Progenitor cell of endocrine pancreas (in vitro differentiated cells): Measurements from ENCODE around the gene KIAA0586. TPM values are rescaled to one million over a fixed set of nuclear protein-coding genes. Genes with fewer than 3 reads are reported as not detected.
"Not testable (repeated sequence)": the region's sequence is repeated elsewhere in the genome, so short reads cannot be mapped to it uniquely, and the experiment has no call there.

Source experiments
- DNase-seq: peaks from one replicate; pipeline ENCODE4 v3.0.0; 2021; ENCODE audit warnings: low spot score; ENCODE audit not compliant: unreplicated experiment
- H3K27ac Mint-ChIP-seq: 2 replicates; pipeline ENCODE4 v1.8.0; 2021; ENCODE audit warnings: mild to moderate bottlenecking, moderate library complexity, mixed read lengths
- H3K27me3 Mint-ChIP-seq: 2 replicates; pipeline ENCODE4 v1.8.0; 2021; ENCODE audit warnings: mixed read lengths
- H3K36me3 Mint-ChIP-seq: 2 replicates; pipeline ENCODE4 v1.8.0; 2022; ENCODE audit warnings: mixed read lengths; ENCODE audit not compliant: insufficient read depth
- H3K4me1 Mint-ChIP-seq: 2 replicates; pipeline ENCODE4 v1.8.0; 2021; ENCODE audit warnings: low read depth, mixed read lengths
- H3K4me3 Mint-ChIP-seq: 2 replicates; pipeline ENCODE4 v1.8.0; 2021; ENCODE audit warnings: low read depth, mild to moderate bottlenecking, moderate library complexity, mixed read lengths
- H3K9me3 Mint-ChIP-seq: 2 replicates; pipeline ENCODE4 v1.8.0; 2021; ENCODE audit warnings: low read depth, mixed read lengths
- total RNA-seq: library from RNA; stranded (reverse); gene quantifications from 2 replicates; pipeline ENCODE4 v1.2.1, GENCODE V29; 2021
- TF ChIP-seq, protein P1 (sequence below): fragments of 200-600 bp; sonication (generic); IDR thresholded peaks from one replicate; pipeline ENCODE4 v1.5.0; 2021; ENCODE audit warnings: antibody characterized with exemption, mild to moderate bottlenecking; ENCODE audit not compliant: unreplicated experiment

KIAA0586 gene
- total RNA-seq, 1 donor from 2014 or later: 17.7 TPM

- H3K4me1 Mint-ChIP-seq: no peaks in the 10 kb centered on the region
- peaks cover 18% of the 10 kb centered on the region for H3K36me3 Mint-ChIP-seq
- no peak overlapping the region for H3K4me3 Mint-ChIP-seq
- no peak for DNase-seq
- TF ChIP-seq, protein P1, sequence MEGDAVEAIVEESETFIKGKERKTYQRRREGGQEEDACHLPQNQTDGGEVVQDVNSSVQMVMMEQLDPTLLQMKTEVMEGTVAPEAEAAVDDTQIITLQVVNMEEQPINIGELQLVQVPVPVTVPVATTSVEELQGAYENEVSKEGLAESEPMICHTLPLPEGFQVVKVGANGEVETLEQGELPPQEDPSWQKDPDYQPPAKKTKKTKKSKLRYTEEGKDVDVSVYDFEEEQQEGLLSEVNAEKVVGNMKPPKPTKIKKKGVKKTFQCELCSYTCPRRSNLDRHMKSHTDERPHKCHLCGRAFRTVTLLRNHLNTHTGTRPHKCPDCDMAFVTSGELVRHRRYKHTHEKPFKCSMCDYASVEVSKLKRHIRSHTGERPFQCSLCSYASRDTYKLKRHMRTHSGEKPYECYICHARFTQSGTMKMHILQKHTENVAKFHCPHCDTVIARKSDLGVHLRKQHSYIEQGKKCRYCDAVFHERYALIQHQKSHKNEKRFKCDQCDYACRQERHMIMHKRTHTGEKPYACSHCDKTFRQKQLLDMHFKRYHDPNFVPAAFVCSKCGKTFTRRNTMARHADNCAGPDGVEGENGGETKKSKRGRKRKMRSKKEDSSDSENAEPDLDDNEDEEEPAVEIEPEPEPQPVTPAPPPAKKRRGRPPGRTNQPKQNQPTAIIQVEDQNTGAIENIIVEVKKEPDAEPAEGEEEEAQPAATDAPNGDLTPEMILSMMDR: no peak
- no peak overlapping the region for H3K27ac Mint-ChIP-seq
- H3K27me3 Mint-ChIP-seq: no peaks in the 10 kb centered on the region
- H3K9me3 Mint-ChIP-seq: no peaks in the 10 kb centered on the region
These were observed 48.8 kb downstream of the KIAA0586 start for GRCh38 chr14:58476320-58476719.

DNA sequence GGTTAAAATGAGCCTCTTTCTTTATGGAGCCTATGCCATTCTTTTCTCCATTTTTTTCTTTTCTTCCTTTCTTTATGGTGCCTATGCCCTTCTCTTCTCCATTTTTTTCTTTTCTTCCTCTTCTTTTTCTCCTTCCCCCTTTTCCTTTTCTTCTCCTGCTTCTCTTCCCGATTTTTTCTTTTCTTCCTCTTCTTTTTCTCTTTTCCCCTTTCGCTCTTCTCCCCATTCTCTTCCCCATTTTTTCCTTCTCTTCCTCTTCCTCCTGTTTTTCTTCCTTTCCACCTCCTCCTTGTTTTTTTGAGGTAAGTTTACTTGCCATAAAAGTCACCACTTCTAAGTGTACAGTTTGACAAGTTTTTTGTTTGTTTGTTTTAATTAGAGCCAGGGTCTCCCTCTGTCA, 50.1 kb downstream of the KIAA0586 start:
- H3K4me3 Mint-ChIP-seq: no peak overlapping the region
- H3K4me1 Mint-ChIP-seq: no peaks in the 10 kb centered on the region
- DNase-seq: no peak
- TF ChIP-seq, protein P1: no peak
- H3K27me3 Mint-ChIP-seq: no peaks in the 10 kb centered on the region
- H3K27ac Mint-ChIP-seq: no peak overlapping the region
- H3K9me3 Mint-ChIP-seq: no peaks in the 10 kb centered on the region
- H3K36me3 Mint-ChIP-seq: peaks cover 17% of the 10 kb centered on the region

GRCh38 chr14:58478329-58478728, 50.8 kb downstream of the KIAA0586 start:
- H3K27me3 Mint-ChIP-seq, H3K9me3 Mint-ChIP-seq, H3K4me1 Mint-ChIP-seq, DNase-seq, H3K4me3 Mint-ChIP-seq, H3K27ac Mint-ChIP-seq: not testable (repeated sequence)
- peaks cover 17% of the 10 kb centered on the region for H3K36me3 Mint-ChIP-seq

DNA sequence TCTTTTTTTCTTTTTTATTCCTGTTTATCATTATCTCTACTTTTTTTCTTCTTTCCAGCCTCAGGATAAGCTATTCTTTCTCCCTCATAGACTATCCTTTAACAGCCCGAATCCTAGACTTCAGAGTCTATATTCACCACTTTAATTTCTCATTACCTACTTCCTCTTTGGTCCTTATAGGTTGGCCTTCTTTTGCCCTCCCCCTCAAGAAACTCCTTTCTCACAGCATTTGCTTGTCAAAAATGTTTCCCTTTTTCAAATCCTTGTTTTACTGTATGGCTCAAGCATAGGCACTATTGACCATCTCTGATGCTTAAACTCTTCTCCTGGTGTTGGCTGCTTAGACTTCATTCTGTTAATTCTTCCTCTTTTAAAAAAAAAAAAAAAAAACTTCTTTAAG, 52.5 kb downstream of the KIAA0586 start:
- Mint-ChIP-seq H3K9me3 (no peaks in the 10 kb centered on the region), H3K36me3 (peaks cover 11% of the 10 kb centered on the region), H3K27me3 (no peaks in the 10 kb centered on the region), H3K27ac (no peak overlapping the region), H3K4me3 (no peak overlapping the region), H3K4me1 (no peaks in the 10 kb centered on the region)
- no peak for DNase-seq
- TF ChIP-seq, protein P1: no peak

DNA sequence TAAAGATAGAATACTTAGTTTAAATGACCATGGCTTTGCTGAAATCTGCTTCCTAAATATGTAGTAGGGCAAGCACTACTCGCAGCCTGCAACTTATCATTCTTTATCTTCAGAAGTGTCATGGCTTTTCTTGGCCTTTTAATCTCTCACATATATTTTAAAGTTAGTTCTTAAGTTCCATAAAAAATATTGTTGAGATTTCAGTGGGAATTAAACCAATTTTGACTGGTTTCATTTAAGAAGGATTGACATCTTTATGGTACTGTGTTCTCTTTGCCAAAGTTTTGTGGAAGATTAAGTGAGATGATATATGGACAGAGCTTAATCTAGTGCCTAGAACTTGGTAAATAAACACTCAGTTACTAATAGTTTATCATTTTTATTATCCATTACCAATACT, 56.7 kb downstream of the KIAA0586 start:
- Mint-ChIP-seq H3K4me3 (no peak overlapping the region), H3K4me1 (no peaks in the 10 kb centered on the region), H3K27ac (no peak overlapping the region), H3K9me3 (peaks cover 3% of the 10 kb centered on the region), H3K36me3 (peaks cover 14% of the 10 kb centered on the region), H3K27me3 (no peaks in the 10 kb centered on the region)
- no peak for DNase-seq
- TF ChIP-seq, protein P1: no peak

DNA sequence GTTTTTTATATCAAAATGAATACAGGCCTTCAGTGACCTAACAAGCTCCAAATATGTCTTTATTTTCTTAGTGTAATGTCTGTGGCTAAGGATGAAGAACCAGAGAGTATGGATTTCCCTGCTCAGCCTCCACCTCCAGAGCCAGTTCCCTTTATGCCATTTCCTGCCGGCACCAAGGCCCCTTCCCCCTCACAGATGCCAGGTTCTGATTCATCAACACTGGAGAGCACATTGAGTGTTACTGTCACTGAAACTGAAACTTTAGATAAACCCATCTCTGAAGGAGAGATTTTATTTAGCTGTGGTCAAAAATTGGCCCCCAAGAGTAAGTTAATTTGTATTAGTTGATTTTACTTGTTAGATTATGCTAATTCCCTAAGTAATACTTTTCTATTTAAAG, 61.0 kb downstream of the KIAA0586 start:
- Mint-ChIP-seq H3K4me1 (no peaks in the 10 kb centered on the region), H3K4me3 (no peak overlapping the region), H3K27ac (no peak overlapping the region), H3K9me3 (peaks cover 3% of the 10 kb centered on the region), H3K36me3 (peaks cover 13% of the 10 kb centered on the region), H3K27me3 (no peaks in the 10 kb centered on the region)
- TF ChIP-seq, protein P1: no peak
- no peak for DNase-seq
